Measurements from ENCODE around the gene DNAH17. TPM values are rescaled to one million over a fixed set of nuclear protein-coding genes. Genes with fewer than 3 reads are reported as not detected.

The DNAH17 gene
- total RNA-seq, 1 donor from 2014 or later, result under 0.01 TPM

DNA sequence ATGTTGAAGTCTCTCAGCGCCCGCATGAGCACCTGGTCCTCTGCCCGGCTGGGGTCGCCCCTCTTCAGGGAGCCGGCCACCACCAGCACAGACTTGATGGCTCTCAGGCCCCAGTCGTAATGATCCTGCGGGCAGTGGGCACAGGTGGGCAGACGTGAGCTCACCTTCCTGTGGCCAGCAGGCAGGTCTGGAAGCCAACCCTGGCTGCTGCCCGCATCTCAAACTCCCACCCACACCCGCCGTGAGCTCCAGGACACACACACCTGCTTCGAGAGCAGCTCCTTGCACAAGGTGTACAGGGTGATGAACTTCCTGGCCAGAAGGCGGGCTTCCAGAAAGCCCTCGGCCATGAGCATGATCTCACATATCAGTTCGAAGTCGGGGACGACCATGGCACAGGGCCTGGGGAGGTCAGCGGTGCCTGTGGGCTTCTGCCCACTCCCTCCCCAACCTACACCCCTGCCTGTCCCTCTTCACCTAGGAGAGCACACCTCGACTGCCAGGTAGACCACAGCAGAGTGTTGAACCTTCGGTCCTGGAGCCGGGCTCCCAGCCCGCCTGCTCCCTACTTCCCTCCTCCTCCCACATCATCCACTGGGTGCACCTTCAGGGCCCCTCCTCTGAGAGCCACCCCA lies 82.4 kb downstream of the DNAH17 start:
- no peak for DNase-seq

- DNase-seq, result no peak
Observed at GRCh38 chr17:78493853-78494695, 83.1 kb downstream of the DNAH17 start.

DNA sequence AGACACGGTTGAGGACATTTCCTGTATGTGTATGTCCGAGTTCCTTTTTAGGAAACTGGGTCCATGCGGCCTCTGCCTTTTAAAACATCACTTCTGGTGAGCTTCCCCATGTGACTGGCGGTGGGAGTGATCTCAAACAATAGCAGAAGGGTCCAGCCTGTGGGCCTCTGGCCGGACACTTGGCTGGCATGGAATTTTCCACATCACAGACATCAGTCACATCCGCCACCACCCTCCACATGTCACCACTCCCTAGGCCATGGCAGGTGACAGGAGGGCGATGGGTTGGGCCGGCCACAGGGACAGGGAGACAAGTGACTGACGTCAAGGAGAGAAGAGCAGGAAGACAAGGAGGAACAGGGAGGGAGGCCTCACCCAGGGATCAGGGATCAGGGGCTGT lies 83.7 kb downstream of the DNAH17 start:
- no peak for DNase-seq

GRCh38 chr17:78492116-78492799 lies 84.9 kb downstream of the DNAH17 start:
- DNase-seq, result no peak

- DNase-seq, result no peak
Observed at GRCh38 chr17:78491236-78492115, 85.7 kb downstream of the DNAH17 start.

DNA sequence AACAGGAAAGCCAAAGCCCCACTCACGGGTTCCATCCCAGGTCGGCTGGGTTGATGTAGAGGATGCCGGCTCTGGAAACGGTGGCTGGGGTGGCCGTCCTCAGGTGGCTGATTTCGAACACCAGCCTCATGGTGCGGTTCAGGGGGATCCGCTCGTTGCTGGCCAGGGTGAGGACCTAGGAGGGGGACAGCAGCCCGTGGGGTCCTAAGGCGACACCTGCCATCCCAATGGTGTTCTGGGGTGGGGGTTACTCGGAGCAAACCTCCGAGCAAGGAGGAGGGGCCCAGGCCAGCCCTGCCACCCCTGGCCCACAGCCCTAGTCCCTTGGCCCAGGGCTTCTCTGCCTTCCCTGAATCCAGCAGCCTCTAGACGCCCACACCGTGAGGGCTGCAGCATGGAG lies 86.5 kb downstream of the DNAH17 start:
- no peak for DNase-seq

DNA sequence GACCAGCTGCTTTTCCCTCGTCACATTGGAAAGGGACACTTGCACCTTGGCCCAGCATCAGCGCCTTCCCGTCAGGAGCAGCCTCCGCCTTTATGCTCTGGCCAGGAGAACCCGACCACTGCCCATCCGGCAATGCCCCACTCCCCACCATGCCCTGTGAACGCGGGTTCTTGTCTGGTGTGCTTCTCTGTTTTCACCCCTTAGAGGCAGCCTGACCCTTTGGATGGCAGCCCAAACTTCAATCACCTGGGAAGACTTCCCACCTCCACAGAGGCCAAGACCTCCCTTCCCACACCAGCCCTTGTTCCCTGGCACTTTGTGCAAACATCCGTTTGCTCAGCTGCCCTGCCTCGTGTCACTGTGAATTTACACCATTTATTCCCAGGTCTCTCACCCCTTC lies 87.0 kb downstream of the DNAH17 start:
- DNase-seq, result no peak

DNA sequence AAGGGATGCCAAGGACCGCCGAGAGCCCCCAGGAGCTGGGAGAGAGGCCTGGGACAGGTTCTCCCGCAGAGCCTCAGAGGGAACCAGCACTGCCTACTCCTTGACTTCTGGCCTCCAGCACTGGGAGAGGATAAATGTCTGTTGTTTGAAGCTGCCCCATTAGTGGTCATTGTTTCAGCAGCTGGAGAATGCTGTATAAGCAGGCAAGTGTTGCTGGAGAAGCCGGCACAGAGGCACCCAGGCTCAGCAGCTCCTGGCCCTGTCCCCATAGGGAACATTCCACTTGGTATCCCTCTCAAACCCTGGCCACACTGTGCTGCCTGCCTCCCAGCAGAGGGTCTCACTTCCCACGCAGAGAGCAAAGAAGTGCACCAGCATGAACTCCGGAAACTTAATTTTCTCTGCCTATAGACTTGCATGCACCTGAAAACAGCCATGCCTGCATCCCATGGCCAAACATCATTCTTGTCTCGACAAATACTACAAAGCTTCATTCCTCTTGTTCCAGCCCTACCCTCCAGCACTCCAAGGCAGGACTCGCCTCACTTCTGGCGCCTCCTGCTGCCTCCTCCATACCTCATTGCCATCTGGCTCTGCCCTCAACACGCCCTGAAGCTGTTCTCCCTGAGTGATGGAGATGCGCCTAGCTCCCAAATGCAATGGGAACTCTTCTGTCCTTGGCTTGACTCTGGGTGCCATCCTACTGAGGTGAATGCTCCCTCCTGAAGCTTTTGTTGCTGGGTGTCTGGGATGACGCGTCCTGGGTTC lies 88.1 kb downstream of the DNAH17 start:
- DNase-seq, result no peak

- DNase-seq, result no peak
Observed at GRCh38 chr17:78488156-78488555, 89.0 kb downstream of the DNAH17 start.

DNA sequence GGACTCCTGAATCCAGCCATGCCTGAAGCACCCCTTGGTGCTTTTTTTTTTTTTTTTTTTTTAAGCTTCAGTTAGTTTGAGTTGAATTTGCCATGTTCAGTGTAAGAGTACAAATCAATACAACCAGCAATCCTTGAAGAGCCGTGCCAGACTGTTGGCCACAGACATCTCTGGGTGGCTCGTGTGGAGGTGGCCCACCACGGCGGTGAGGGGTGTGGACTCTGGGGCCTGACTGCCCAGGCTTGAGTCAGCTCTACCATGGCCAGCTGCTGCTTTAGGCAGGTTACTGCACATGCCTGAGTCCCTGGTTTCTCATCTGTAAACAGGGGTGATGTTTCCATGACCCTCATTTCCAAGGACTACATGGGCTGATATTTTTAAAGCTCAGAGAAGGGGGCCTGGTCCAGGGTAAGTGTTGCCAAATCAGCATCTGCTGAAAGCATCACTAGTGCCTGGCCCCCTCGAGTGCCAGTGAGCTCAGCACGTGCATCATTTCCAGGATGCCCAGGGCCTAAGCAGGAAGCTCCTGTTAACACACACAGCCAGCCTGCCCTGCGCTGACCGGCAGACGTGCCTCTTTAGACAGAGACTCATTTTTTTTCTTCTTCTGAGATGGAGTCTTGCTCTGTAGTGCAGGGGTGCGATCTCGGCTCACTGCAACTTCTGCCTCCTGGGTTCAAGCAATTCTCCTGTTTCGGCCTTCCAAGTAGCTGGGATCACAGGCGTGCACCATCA lies 90.1 kb downstream of the DNAH17 start:
- no peak for DNase-seq

DNA sequence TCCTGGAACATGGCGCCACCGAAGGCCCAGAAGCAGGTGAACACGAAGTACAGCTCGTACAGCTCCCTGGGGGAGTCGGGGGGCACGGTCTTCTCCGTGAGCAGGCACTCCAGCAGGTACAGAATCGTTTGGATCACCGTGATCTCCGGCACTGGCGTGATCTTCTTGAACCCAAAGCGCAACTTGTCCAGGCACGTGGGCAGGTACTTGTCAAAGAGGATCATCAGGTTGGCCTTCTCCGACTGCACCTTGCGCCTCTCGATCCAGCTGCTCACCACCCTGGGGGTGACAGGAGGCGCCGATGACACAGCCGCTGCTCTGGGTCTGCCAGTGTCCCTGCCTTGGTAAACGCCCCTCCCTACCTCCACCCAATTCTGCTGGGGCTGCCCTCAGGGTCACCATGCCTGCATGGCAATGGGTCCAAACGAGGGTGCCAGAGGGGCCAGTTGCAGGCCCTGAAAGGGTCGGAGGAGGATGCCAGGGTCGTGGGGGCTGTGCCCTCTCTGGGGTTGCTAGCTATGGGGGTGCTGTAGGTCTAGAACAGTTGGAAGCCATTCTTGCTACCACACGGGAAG lies 90.9 kb downstream of the DNAH17 start:
- DNase-seq, result no peak

DNA sequence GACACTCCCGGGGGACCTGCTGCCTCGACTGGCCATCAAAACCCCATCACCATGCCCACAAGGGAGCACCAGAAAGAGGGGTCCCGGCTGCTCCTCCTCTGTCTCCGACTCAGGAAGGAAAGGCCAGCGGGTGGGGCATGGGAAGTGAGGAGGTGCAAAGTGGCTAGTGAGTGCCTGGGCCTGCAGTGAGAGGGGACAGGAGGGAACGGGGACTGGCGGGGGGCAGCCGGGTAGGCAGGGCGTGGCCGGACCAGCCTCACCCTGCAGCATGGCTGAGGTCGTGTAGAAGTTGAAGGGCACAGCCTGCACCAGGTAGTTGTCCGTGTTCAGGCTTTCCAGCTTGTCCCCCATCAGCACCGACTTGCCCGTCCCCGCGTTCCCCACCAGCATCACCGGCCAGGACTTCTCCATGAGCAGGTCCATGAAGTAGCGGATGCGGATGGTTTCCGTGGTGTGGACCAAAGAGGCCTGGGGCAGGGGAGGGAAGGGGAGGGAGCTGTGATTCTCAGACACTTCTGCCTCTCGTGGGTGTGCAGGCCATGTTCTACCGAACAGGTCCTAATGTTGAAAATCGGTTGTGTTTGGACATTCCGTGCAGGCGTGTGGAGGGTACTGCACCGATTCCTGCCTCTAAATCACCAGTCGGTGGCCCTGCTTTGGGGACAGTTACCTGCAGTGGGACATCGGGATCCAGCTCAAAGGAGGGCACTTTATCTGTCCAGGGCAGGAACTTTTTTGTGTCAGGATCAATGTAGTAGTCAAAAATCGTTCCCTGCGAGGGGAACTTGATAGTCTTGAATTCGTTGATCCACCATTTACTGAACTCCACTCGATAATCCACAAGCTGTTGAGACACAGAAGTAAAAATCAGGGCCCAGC lies 91.7 kb downstream of the DNAH17 start:
- no peak for DNase-seq

- DNase-seq, result no peak
Observed at GRCh38 chr17:78484271-78485246, 92.6 kb downstream of the DNAH17 start.

- DNase-seq, result no peak
Observed at GRCh38 chr17:78479369-78479768, 97.8 kb downstream of the DNAH17 start.

DNA sequence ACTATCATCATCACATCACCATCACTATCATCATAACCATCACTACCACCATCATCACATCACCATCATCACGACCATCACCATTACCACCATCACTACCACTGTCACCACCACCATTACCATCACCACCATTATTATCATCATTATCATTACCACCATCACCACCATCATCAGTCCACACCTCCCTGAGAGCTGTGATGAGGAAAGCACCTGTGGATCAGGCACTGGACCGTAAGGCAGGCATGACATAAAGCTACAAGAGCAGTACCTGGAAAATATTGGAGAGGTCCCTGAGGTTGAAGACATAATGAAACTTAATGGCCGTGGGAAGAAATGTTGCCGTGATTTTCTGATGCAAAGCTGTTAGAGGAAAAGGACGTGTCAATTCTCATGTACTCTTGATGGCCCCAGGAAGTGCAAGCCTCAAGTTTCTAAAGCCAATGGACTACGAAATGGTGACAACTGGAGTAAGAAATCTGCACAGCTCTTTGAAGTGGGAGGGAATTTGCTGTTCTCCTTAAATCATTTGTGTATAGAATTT lies 98.4 kb downstream of the DNAH17 start:
- no peak for DNase-seq

GRCh38 chr17:78477913-78478756 lies 99.1 kb downstream of the DNAH17 start:
- no peak for DNase-seq

- no peak for DNase-seq
Observed at GRCh38 chr17:78476973-78477372, 100.2 kb downstream of the DNAH17 start.

Measured in occipital lobe (tissue), 2 donors.